ENCODE results near the gene NT5C1B.

The NT5C1B gene

DNA sequence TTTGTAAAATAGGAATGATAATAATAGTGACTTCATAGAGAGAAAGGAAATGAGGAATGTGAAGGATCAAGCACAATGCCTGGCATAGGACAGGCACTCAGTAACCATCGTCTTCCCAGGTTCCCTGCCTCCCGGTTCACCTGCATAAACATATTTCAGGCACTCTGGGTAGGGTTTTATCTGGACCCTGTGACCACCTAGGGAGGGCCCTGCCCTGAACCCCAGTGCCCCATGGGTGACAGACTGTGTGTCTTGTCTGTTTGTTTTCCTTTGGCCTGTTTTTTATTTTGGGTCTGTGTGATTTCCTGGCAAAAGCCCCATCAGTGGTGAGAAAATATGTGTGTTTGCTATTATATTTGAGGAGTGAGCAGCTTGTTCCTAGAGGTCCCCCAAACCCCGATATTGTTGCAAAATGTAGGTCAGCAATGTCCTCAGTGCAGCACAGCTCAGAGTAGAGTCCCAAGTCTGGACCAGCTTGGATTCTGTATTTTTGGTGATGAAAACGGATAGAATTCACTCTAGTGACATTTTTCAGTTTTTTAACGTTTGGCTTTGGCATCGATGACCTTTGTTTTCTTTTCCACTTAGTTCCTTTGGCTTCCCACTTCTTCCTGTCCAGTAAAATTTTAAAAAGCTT lies 9.6 kb upstream of the NT5C1B start:
- FAIRE-seq (no peak), DNase-seq (ENCODE audit: insufficient read length) (no peak)
- TF ChIP-seq POLR2A (IDR thresholded peaks at IDR 0.05; ENCODE audit: low read depth, low read length) (no peak), TAF1 (IDR thresholded peaks at IDR 0.05; ENCODE audit: borderline replicate concordance, low read depth, low read length) (no peak)

DNA sequence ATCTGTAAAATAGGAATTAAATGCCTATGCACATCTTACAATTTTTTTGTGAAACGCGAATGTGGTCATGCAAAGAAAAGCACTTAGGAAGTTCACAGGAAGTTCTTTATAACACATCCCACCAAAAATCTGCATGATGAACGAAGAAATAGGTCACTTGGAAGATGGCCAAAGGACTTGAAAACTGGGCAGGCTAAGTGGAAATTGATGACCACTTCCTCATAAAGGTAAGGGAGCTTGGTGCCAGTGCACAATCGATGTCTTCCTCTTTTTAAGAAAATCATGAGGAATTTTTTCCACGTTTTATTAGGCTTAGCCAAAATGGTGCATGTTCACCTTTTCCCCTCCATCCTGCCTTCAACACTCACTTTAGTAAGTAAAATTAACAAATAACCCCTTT lies 8.2 kb upstream of the NT5C1B start:
- DNase-seq (ENCODE audit: insufficient read length) (no peak), FAIRE-seq (no peak)
- TF ChIP-seq POLR2A (IDR thresholded peaks at IDR 0.05; ENCODE audit: low read depth, low read length) (no peak), POLR2AphosphoS5 (IDR thresholded peaks at IDR 0.05; ENCODE audit: low read depth, low read length) (no peak), TAF1 (IDR thresholded peaks at IDR 0.05; ENCODE audit: borderline replicate concordance, low read depth, low read length) (no peak)

DNA sequence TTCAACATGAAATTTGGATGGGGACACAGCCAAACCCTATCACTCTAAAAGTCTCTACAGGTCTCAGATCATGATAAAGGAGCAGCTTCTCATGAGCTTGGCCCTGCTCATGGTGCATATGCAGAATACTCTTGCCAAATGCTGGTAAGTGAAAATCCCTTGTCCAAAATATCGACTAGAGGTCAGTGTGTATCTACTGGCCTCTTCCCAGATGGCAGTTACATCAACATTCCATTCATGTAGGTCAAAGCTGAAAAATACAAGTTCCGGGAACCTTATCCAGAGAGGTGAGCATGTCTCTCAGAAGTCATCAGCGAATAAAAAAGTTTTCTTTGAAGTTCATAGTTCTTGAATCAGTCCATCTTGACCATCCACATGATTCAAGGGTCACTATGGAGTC lies 7.6 kb upstream of the NT5C1B start:
- FAIRE-seq = no peak
- no peak for DNase-seq (ENCODE audit: insufficient read length)
- TF ChIP-seq POLR2AphosphoS5 (IDR thresholded peaks at IDR 0.05; ENCODE audit: low read depth, low read length) (no peak), POLR2A (IDR thresholded peaks at IDR 0.05; ENCODE audit: low read depth, low read length) (no peak), TAF1 (IDR thresholded peaks at IDR 0.05; ENCODE audit: borderline replicate concordance, low read depth, low read length) (no peak)

DNA sequence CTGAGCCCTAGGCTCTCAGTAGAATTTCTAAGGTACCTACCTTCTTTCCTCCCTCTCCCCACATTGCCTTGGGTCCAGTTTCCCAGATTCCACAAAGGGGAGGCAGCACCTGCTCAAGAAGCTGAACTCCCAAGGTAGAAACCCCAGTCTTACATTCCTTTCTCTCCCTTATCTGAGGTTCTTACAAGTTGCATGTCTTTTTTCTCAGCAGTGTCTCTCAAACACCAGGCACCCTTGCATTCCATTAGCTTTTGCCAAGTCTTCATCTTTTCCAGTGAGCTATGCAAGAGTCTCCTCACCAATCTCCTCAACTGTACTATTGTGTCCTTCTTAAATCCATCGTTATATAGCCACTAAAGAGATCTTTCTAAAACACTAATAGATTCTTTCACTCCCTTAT lies 4.1 kb upstream of the NT5C1B start:
- TF ChIP-seq POLR2A (IDR thresholded peaks at IDR 0.05; ENCODE audit: low read depth, low read length) = no peak
- TF ChIP-seq POLR2AphosphoS5 (IDR thresholded peaks at IDR 0.05; ENCODE audit: low read depth, low read length) = no peak
- TF ChIP-seq TAF1 (IDR thresholded peaks at IDR 0.05; ENCODE audit: borderline replicate concordance, low read depth, low read length) = no peak
- no peak for FAIRE-seq
- no peak for DNase-seq (ENCODE audit: insufficient read length)

DNA sequence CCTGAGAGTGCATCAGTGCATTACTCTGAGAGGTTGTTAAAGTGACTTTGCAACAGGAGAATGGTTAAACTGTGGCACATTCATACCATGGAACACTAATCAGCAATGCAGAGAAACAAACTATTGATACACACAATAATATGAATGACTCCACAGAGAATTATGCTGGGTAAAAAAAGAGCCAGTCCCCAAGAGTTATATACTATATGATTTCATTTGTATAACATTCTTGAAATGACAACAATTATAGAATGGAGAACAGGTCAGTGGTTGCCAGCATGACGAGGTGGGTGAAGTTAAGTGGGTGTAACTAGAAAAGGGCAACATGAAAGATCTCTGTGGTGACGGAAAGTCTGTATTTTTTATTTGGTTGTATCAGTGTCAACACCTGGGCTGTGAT lies 3.0 kb upstream of the NT5C1B start:
- FAIRE-seq (no peak), DNase-seq (ENCODE audit: insufficient read length) (no peak)
- TF ChIP-seq POLR2AphosphoS5 (IDR thresholded peaks at IDR 0.05; ENCODE audit: low read depth, low read length) (no peak), POLR2A (IDR thresholded peaks at IDR 0.05; ENCODE audit: low read depth, low read length) (no peak), TAF1 (IDR thresholded peaks at IDR 0.05; ENCODE audit: borderline replicate concordance, low read depth, low read length) (no peak)

DNA sequence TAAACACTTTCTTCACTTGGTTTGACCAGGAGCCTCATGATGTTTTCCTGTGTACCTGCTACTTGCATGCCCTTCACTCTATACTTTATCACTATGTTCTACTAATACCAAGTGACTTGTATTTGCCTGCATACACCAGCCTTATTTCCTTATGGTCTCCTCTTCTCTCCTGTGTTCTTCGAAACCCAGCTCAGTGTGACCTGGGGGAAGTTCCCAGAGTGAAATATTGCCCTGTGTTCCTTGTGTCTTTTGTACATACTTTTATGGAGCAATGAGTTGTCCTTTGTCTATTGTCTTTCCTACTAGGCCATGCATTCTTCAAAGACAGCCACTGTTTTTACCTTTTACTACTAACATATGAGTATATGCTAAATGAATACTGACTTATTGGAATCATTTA lies 567 bp downstream of the NT5C1B start:
- no peak for TF ChIP-seq POLR2A (IDR thresholded peaks at IDR 0.05; ENCODE audit: low read depth, low read length)
- TF ChIP-seq TAF1 (IDR thresholded peaks at IDR 0.05; ENCODE audit: borderline replicate concordance, low read depth, low read length) = no peak
- no peak for TF ChIP-seq POLR2AphosphoS5 (IDR thresholded peaks at IDR 0.05; ENCODE audit: low read depth, low read length)
- FAIRE-seq = no peak
- DNase-seq (ENCODE audit: insufficient read length) = no peak

DNA sequence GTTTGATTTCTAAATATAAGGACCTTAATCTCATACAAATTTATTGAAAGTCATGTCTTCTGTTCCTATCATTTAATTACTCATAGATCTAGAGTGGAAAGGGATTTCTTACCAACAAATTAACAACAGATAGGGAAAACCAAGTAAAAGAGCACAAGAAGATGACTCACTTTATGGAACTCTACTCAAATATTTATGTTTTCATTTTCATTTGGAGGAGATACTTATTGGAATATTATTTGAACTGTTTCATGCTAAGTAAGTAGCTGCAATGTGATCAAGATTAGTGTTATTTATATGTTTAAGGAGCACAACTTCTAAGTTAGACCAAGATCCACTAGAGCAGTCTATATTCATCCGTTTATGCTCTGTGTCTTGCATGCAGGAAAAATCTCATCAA lies 1.3 kb downstream of the NT5C1B start:
- DNase-seq (ENCODE audit: insufficient read length) (no peak), FAIRE-seq (no peak)
- no peak for TF ChIP-seq POLR2AphosphoS5 (IDR thresholded peaks at IDR 0.05; ENCODE audit: low read depth, low read length)
- TF ChIP-seq TAF1 (IDR thresholded peaks at IDR 0.05; ENCODE audit: borderline replicate concordance, low read depth, low read length) = no peak

DNA sequence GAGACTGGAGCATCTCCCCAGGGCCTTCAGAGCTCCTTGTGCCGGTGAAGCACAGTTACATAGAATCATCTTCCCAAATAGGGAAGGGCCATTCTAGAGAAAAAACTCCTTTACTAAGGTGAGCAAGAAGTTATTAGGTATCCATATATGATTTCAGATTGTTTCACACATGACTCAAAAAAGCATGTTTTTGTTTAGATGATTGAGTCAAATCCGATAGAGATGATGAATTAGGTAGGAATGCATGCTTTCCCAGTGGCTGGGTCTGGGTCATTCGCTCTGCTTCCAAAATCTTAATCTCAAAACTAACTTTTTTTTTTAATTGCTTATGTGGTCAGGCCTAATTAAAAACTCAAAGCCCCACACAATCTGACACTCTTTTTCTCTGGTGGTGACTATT lies 3.8 kb downstream of the NT5C1B start:
- FAIRE-seq (no peak), DNase-seq (ENCODE audit: insufficient read length) (no peak)
- TF ChIP-seq TAF1 (IDR thresholded peaks at IDR 0.05; ENCODE audit: borderline replicate concordance, low read depth, low read length) (no peak), POLR2AphosphoS5 (IDR thresholded peaks at IDR 0.05; ENCODE audit: low read depth, low read length) (no peak), POLR2A (IDR thresholded peaks at IDR 0.05; ENCODE audit: low read depth, low read length) (no peak)

DNA sequence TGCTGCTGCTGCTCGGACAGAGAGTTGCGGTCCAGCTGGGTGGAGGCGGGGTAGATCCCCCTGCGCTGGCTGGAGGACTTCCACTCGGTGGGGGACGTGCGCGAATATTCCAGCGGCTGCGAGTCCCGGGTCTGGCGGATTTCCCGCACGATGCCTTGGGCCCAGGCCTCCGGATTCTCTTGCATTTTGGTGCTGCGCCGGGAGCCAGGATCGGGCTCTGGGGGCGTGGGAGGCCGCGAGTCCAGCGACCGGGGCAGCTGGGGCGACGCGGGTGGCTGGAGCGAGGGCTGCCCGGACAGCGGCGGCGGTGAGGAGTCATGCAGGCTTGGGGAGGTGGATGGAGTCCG lies 4.8 kb downstream of the NT5C1B start:
- FAIRE-seq (no peak), DNase-seq (ENCODE audit: insufficient read length) (no peak)
- no peak for TF ChIP-seq TAF1 (IDR thresholded peaks at IDR 0.05; ENCODE audit: borderline replicate concordance, low read depth, low read length)
- TF ChIP-seq POLR2A (IDR thresholded peaks at IDR 0.05; ENCODE audit: low read depth, low read length) = no peak
- no peak for TF ChIP-seq POLR2AphosphoS5 (IDR thresholded peaks at IDR 0.05; ENCODE audit: low read depth, low read length)

DNA sequence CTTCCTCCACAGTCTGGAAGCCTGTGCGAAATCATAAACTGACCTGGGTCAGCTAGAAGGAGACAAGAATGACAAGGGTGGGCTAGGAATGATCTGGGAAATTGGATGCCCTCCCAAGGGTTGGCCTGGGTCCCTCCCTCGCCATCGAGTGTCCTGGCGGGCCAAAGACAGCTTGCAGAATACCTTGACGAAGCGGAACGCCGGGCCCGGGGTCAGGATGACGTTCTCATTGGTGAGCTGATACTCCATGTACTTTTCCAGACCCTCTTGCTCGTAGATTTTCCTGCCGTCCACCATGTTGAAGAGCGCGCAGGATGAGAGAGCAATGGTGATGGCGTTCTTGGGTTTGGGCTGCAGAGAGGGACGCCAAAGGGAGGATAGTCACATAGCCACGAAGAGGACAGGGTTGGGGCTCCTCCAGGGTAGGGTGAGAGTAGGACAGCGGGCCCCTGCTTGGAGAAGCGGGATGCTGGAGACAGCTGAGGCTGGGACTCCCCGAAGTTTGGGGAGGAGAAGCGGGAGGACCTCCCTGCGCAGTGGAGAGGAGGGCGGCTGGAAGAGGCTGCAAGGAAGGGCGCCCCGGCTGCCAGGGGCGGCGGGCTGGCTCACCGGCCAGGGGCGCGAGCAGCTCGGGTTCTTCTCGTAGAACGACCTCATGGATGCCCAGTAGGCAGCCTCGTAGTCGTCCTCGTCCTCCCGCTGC lies 5.3 kb downstream of the NT5C1B start:
- DNase-seq (ENCODE audit: insufficient read length) = no peak
- FAIRE-seq = no peak

DNA sequence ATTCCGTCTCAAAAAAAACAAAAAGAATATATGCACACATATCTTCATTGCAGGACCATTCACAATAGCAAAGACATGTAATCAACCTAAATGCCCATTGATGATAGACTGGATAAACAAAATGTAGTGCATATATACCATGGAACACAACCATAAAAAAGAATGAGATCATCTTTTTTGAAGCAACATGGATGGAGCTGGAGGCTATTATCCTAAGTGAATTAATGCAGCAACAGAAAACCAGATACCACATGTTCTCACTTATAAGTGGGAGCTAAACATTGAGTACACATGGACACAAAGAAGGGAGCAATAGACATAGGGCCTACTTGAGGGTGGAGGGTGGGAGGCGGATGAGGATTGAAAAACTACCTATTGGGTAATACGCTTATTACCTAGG lies 8.8 kb downstream of the NT5C1B start:
- no peak for FAIRE-seq
- TF ChIP-seq POLR2AphosphoS5 (IDR thresholded peaks at IDR 0.05; ENCODE audit: low read depth, low read length) (no peak), POLR2A (IDR thresholded peaks at IDR 0.05; ENCODE audit: low read depth, low read length) (no peak), TAF1 (IDR thresholded peaks at IDR 0.05; ENCODE audit: borderline replicate concordance, low read depth, low read length) (no peak)
- no peak for DNase-seq (ENCODE audit: insufficient read length)

More for the DNA sequence above, 5.3 kb downstream of the NT5C1B start:
- TF ChIP-seq POLR2A (IDR thresholded peaks at IDR 0.05; ENCODE audit: low read depth, low read length) (no peak), POLR2AphosphoS5 (IDR thresholded peaks at IDR 0.05; ENCODE audit: low read depth, low read length) (no peak)

DNA sequence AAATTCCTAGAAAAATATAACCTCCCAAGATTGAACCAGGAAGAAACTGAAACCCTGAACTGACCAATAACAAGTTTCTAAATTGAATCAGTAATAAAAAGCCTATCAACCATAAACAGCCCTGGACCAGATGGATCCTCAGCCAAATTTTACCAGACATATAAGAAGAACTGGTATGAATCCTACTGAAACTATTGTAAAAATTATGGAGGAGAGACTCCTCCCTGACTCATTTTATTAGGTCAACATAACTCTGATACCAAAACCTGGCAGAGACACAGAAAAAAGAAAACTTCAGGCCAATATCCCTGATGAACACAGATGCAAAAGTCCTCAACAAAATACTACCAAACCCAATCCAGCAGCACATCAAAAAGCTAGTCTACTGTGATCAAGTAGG lies 11.3 kb downstream of the NT5C1B start:
- TF ChIP-seq POLR2A (IDR thresholded peaks at IDR 0.05; ENCODE audit: low read depth, low read length) (no peak), POLR2AphosphoS5 (IDR thresholded peaks at IDR 0.05; ENCODE audit: low read depth, low read length) (no peak)
- FAIRE-seq (no peak), DNase-seq (ENCODE audit: insufficient read length) (no peak)

Measured in GM12892 (cell line).